ENCODE measurements around the gene TTC9B. TPM values are rescaled to one million over a fixed set of nuclear protein-coding genes. Genes with fewer than 3 reads are reported as not detected.

The TTC9B gene
- total and polyA plus RNA-seq, 2 of the 8 experiments (the other 6 are each of a cell fraction or from before 2014, with no cell fraction given), result 0.26 TPM; not detected in 1

- H2BK120ac ChIP-seq (replicated peaks; ENCODE audit: low read depth, low read length), result no peak overlapping the region
- peaks cover 0 to 6% of the 10 kb centered on the region in 2 experiments; a peak in 1 of 4 replicates for H3K79me2 ChIP-seq (ENCODE audit: control insufficient read depth in 1 of 2, insufficient read depth in 2 of 2, low read length in 2 of 2)
- no peak overlapping the region for H2AK5ac ChIP-seq (ENCODE audit: low read depth, low read length)
- H3K4me3 ChIP-seq (ENCODE audit: extremely low read depth in 1 of 4, insufficient read depth in 2 of 4, low read depth in 3 of 4, low read length in 4 of 4), result no peak overlapping the region
- no peak overlapping the region for H4K5ac ChIP-seq (ENCODE audit: insufficient read length, low read depth, low read length)
- no peak overlapping the region for H2BK12ac ChIP-seq (ENCODE audit: low read depth, low read length)
- H3K36me3 ChIP-seq (ENCODE audit: control insufficient read depth in 2 of 4, insufficient read depth in 4 of 4, low read length in 3 of 4), result peaks cover 0 to 4% (median 1%) of the 10 kb centered on the region in 4 experiments; a peak in 3 of 8 replicates
- no peak for DNase-seq (ENCODE audit: low read depth in 1 of 2, low spot score in 2 of 2)
- H3K27ac ChIP-seq (ENCODE audit: low read depth, low read length), result no peak overlapping the region
- no peak overlapping the region for H4K8ac ChIP-seq (ENCODE audit: extremely low read depth, insufficient read depth, low read length)
- H3K27me3 ChIP-seq (replicated peaks in 1 of 4; ENCODE audit: control insufficient read depth in 3 of 4, extremely low read depth in 1 of 4, insufficient read depth in 3 of 4, low read length in 3 of 4), result no peaks in the 10 kb centered on the region
- H3K18ac ChIP-seq (ENCODE audit: extremely low read depth, low read length), result no peak overlapping the region
- ChIA-PET CTCF (ENCODE audit: partially characterized antibody) (interaction anchor here (0.7 to 2.1 kb wide), 5 partner anchors 16 to 277 kb away, joined by 3 to 10 read pairs (median 4); partner anchors contain the start of gene TTC9B), POLR2A (ENCODE audit: partially characterized antibody) (interaction anchor here (0.5 to 1.7 kb wide), 4 partner anchors 11 to 46 kb away, joined by 3 to 4 read pairs (median 3); no protein-coding TSS in a partner anchor)
- H4K91ac ChIP-seq (replicated peaks; ENCODE audit: insufficient read length, low read length), result no peak overlapping the region
- no peak overlapping the region for H2BK15ac ChIP-seq (ENCODE audit: low read length)
- no peak overlapping the region for H3K56ac ChIP-seq (replicated peaks; ENCODE audit: insufficient read length, low read depth, low read length)
- H3K23me2 ChIP-seq (ENCODE audit: low read depth, low read length), result no peaks in the 10 kb centered on the region
- no peak overlapping the region for H3K23ac ChIP-seq (ENCODE audit: insufficient read length)
- peaks cover 2 to 3% of the 10 kb centered on the region in 2 experiments for H4K20me1 ChIP-seq (replicated peaks in 1 of 2; ENCODE audit: control insufficient read depth in 1 of 2, insufficient read depth in 2 of 2, low read length in 2 of 2)
- WGBS, 2 experiments (ENCODE audit: extremely low coverage in 1 of 2, insufficient coverage in 1 of 2, insufficient read length in 1 of 2, insufficient replicate concordance in 2 of 2, low coverage in 1 of 2, low lambda C conversion rate in 2 of 2, missing lambda C conversion rate in 1 of 2), result 85% methylated on average over 6 of the region's 6 CpGs; no CpG with 5 or more reads in 1 of the 2 experiments
- H3K9me3 ChIP-seq (ENCODE audit: insufficient read depth in 2 of 2, low read depth in 1 of 2, low read length in 1 of 2), result no peaks in the 10 kb centered on the region
- no peak overlapping the region for H3K4ac ChIP-seq (replicated peaks; ENCODE audit: insufficient read length, low read depth, low read length)
- H3K4me2 ChIP-seq (ENCODE audit: insufficient read depth in 1 of 2, low read depth in 2 of 2, low read length in 2 of 2), result no peak overlapping the region
- no peak for FAIRE-seq
- H3K14ac ChIP-seq (ENCODE audit: insufficient read length), result no peak overlapping the region
- no peak overlapping the region for H2BK20ac ChIP-seq (ENCODE audit: low read length)
- TF ChIP-seq TCF12 (IDR thresholded peaks at IDR 0.05; ENCODE audit: low read depth, low read length), result no peak
- no peak for TF ChIP-seq SP1 (IDR thresholded peaks at IDR 0.05; ENCODE audit: low read depth, low read length)
- no peak for TF ChIP-seq EGR1 (IDR thresholded peaks at IDR 0.05; ENCODE audit: borderline replicate concordance, low read depth, low read length)
- TF ChIP-seq EZH2 (IDR thresholded peaks at IDR 0.05; ENCODE audit: low read depth, low read length, severe bottlenecking), result no peak
- TF ChIP-seq KDM1A (IDR thresholded peaks at IDR 0.05; ENCODE audit: borderline replicate concordance, low read length), result no peak
- no peak for TF ChIP-seq ZNF274 (IDR thresholded peaks at IDR 0.05; ENCODE audit: borderline replicate concordance, extremely low read depth, low read length)
- no peak for TF ChIP-seq CBX8 (IDR thresholded peaks at IDR 0.05; ENCODE audit: borderline replicate concordance, low read depth, low read length)
- TF ChIP-seq SRF (IDR thresholded peaks at IDR 0.05; ENCODE audit: low read depth, low read length), result no peak
- TF ChIP-seq HDAC6 (IDR thresholded peaks at IDR 0.05; ENCODE audit: low read depth, low read length), result no peak
- no peak for TF ChIP-seq CTBP2 (IDR thresholded peaks at IDR 0.05; ENCODE audit: borderline replicate concordance, insufficient read depth, insufficient read length, low read length)
- no peak for TF ChIP-seq BACH1 (IDR thresholded peaks at IDR 0.05; ENCODE audit: low read length)
- no peak for TF ChIP-seq YY1 (IDR thresholded peaks at IDR 0.05; ENCODE audit: low read depth, low read length)
- no peak for TF ChIP-seq SUZ12 (IDR thresholded peaks at IDR 0.05; ENCODE audit: low read length)
- H3K79me1 ChIP-seq (ENCODE audit: low read depth, low read length), result peaks cover 5% of the 10 kb centered on the region; the same call in 1 of the 2 replicates
- H2BK5ac ChIP-seq (ENCODE audit: low read depth, low read length), result no peak overlapping the region
- peaks cover 0 to 3% (median under 1%) of the 10 kb centered on the region in 4 experiments; a peak in 3 of 7 replicates for H3K4me1 ChIP-seq (replicated peaks in 1 of 4; ENCODE audit: control insufficient read depth in 3 of 4, insufficient read depth in 4 of 4, low read length in 3 of 4)
- no peak overlapping the region for H2AFZ ChIP-seq (ENCODE audit: low read length)
- H3K9ac ChIP-seq (replicated peaks in 1 of 4; ENCODE audit: extremely low read depth in 1 of 4, low read depth in 3 of 4, low read length in 3 of 4), result no peak overlapping the region
Observed at GRCh38 chr19:40247178-40247577, 29.0 kb upstream of the TTC9B start.

Measured in H1 (cell line).